ENCODE measurements around the gene SLC39A1. TPM values are rescaled to one million over a fixed set of nuclear protein-coding genes. Genes with fewer than 3 reads are reported as not detected.

Gene SLC39A1
- total and polyA plus RNA-seq, 4 donors = 73.4 to 247 (median 122) TPM

GRCh38 chr1:153958111-153958960 lies 5.0 kb downstream of the SLC39A1 start, which contains the start of gene CRTC2:
CRTC2 (minus strand) TSS chr1:153958612; CDS start chr1:153958497, 115 bp downstream.
- peak within 1 kb of the TSS; percentile 72 for H3K4me3 ChIP-seq
- H3K9ac ChIP-seq (ENCODE audit: insufficient read depth in 1 of 2, low read length in 2 of 2) = peak within 1 kb of the TSS; percentile 80 to 82
- no peaks in the 10 kb centered on the region for H3K9me3 ChIP-seq (ENCODE audit: control insufficient read depth in 4 of 4, insufficient read depth in 3 of 4, low read length in 3 of 4)
- 0% methylated on average over 64 to 74 of the region's 75 CpGs for WGBS, 2 donors
- no peak for TF ChIP-seq CTCF (IDR thresholded peaks at IDR 0.05; ENCODE audit: control extremely low read depth, extremely low read depth)
- DNase-seq = peak; percentile 99
- H3K36me3 ChIP-seq (ENCODE audit: control insufficient read depth in 4 of 4, insufficient read depth in 4 of 4, low read length in 4 of 4) = peaks cover 2 to 24% (median 10%) of the 10 kb centered on the region in 4 donors
- peaks cover 14 to 47% (median 20%) of the 10 kb centered on the region in 5 donors for H3K4me1 ChIP-seq (ENCODE audit: control insufficient read depth in 5 of 5, insufficient read depth in 5 of 5, low read length in 5 of 5)
- peak within 1 kb of the TSS; percentile 88 to 94 for H3K27ac ChIP-seq (ENCODE audit: low read depth in 1 of 2, low read length in 1 of 2)
- peak; percentile 94 for ATAC-seq (ENCODE audit: insufficient read depth, low FRiP score)
- H3K27me3 ChIP-seq (ENCODE audit: control insufficient read depth in 3 of 3, insufficient read depth in 3 of 3, low read length in 2 of 3) = no peaks in the 10 kb centered on the region

DNA sequence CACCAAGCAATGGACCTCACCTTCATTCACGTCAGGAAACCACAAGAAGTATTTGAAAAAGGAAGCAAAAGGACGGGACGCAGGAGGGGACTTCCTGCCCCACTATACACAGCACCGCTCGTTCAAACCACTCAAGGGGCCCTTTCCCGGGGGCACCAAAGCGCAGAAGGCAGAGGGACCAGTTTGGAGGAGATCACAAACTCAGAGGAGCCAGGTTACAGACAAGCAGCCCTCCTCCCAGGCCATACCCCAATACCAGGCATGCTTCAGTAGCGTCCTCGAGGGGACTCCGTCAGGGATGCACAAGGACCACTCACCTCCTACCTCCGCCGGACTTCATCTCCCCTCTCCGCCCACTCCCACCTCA lies 5.6 kb downstream of the SLC39A1 start:
- 0% methylated on average over 13 of the region's 13 CpGs for WGBS, 2 donors
- H3K27ac ChIP-seq (ENCODE audit: low read depth in 1 of 2, low read length in 1 of 2) = peak overlapping the region; percentile 88 to 94
- no peak for ATAC-seq (ENCODE audit: insufficient read depth, low FRiP score)

GRCh38 chr1:153956997-153957715 lies 6.2 kb downstream of the SLC39A1 start:
- Histone ChIP-seq H3K27me3 (ENCODE audit: control insufficient read depth in 3 of 3, insufficient read depth in 3 of 3, low read length in 2 of 3) (no peaks in the 10 kb centered on the region), H3K36me3 (ENCODE audit: control insufficient read depth in 4 of 4, insufficient read depth in 4 of 4, low read length in 4 of 4) (peaks cover 4 to 32% (median 16%) of the 10 kb centered on the region in 4 donors), H3K27ac (ENCODE audit: low read depth in 1 of 2, low read length in 1 of 2) (peak overlapping the region; percentile 88 to 94), H3K4me3 (peak overlapping the region; percentile 72), H3K9ac (ENCODE audit: insufficient read depth in 1 of 2, low read length in 2 of 2) (peak overlapping the region; percentile 80 to 82), H3K4me1 (ENCODE audit: control insufficient read depth in 5 of 5, insufficient read depth in 5 of 5, low read length in 5 of 5) (peaks cover 11 to 38% (median 15%) of the 10 kb centered on the region in 5 donors), H3K9me3 (ENCODE audit: control insufficient read depth in 4 of 4, insufficient read depth in 3 of 4, low read length in 3 of 4) (no peaks in the 10 kb centered on the region)
- 32 to 34% methylated on average over 6 of the region's 6 CpGs for WGBS, 2 donors
- DNase-seq (no peak), ATAC-seq (ENCODE audit: insufficient read depth, low FRiP score) (no peak)
- TF ChIP-seq CTCF (IDR thresholded peaks at IDR 0.05; ENCODE audit: control extremely low read depth, extremely low read depth) = no peak

More for the DNA sequence above, 5.6 kb downstream of the SLC39A1 start:
- peak in 1 of 3 donors; percentile 40 for DNase-seq
- Histone ChIP-seq H3K9me3 (ENCODE audit: control insufficient read depth in 4 of 4, insufficient read depth in 3 of 4, low read length in 3 of 4) (no peaks in the 10 kb centered on the region), H3K4me1 (ENCODE audit: control insufficient read depth in 5 of 5, insufficient read depth in 5 of 5, low read length in 5 of 5) (peaks cover 14 to 44% (median 20%) of the 10 kb centered on the region in 5 donors), H3K4me3 (peak overlapping the region; percentile 72), H3K27me3 (ENCODE audit: control insufficient read depth in 3 of 3, insufficient read depth in 3 of 3, low read length in 2 of 3) (no peaks in the 10 kb centered on the region), H3K9ac (ENCODE audit: insufficient read depth in 1 of 2, low read length in 2 of 2) (peak overlapping the region; percentile 80 to 82), H3K36me3 (ENCODE audit: control insufficient read depth in 4 of 4, insufficient read depth in 4 of 4, low read length in 4 of 4) (peaks cover 2 to 26% (median 10%) of the 10 kb centered on the region in 4 donors)
- TF ChIP-seq CTCF (IDR thresholded peaks at IDR 0.05; ENCODE audit: control extremely low read depth, extremely low read depth) = no peak

Measured in lung (tissue), 12 donors.